HCT116 (cell line): ENCODE results near the gene MRPL9.

Experiments used
- EZH2 ChIP-seq: fragments of 200-600 bp; sonication (generic); IDR thresholded peaks from 2 replicates; pipeline ENCODE4 v1.6.1; 2017; ENCODE audit warnings: antibody characterized with exemption, mixed run types
- EZH2phosphoT487 ChIP-seq: fragments of 200-600 bp; IDR thresholded peaks from 2 replicates; pipeline ENCODE4 v1.6.1; 2018; ENCODE audit warnings: antibody characterized with exemption, borderline replicate concordance
- JUND ChIP-seq: IDR thresholded peaks from 2 replicates; pipeline ENCODE4 v1.6.1; 2012
- POLR2A ChIP-seq: IDR thresholded peaks from 2 replicates; pipeline ENCODE4 v1.7.0; 2011; ENCODE audit warnings: borderline replicate concordance; ENCODE audit not compliant: insufficient read depth, insufficient read length; ENCODE audit errors: extremely low read depth
- POLR2AphosphoS5 ChIP-seq: IDR thresholded peaks from 2 replicates; pipeline ENCODE4 v1.6.1; 2011; ENCODE audit warnings: mild to moderate bottlenecking, low read depth, low read length, moderate library complexity
- SIN3A ChIP-seq: IDR thresholded peaks from 2 replicates; pipeline ENCODE4 v1.6.1; 2012; ENCODE audit warnings: low read depth
- YY1 ChIP-seq: IDR thresholded peaks from 2 replicates; pipeline ENCODE4 v1.6.1; 2011; ENCODE audit warnings: low read length, low read depth, moderate library complexity, mild to moderate bottlenecking; ENCODE audit not compliant: insufficient replicate concordance; ENCODE audit errors: extremely low read depth
- ZFX ChIP-seq: fragments of 450-650 bp; IDR thresholded peaks from 2 replicates; pipeline ENCODE4 v1.6.1; 2017
- ZNF274 ChIP-seq: fragments of 200-500 bp; sonication (Bioruptor generic); IDR thresholded peaks from 2 replicates; pipeline ENCODE4 v1.6.1; 2014; ENCODE audit warnings: mild to moderate bottlenecking, low read depth, low read length, inconsistent platforms
- TF ChIP-seq, protein P1 (sequence below), 3 experiments: fragments of 200-600 bp in 1 of 3; sonication (generic) in 1 of 3; IDR thresholded peaks in 2 of 3; conservative IDR thresholded peaks in 1 of 3; 2 replicates each; pipeline ENCODE4 v1.5.1; 2012 to 2017; ENCODE audit warnings: low read depth in 2 of 3, low read length in 2 of 3, antibody characterized with exemption in 1 of 3, borderline replicate concordance in 1 of 3, control low read depth in 1 of 3, mild to moderate bottlenecking in 1 of 3, mixed read lengths in 1 of 3, mixed run types in 1 of 3, moderate library complexity in 1 of 3; ENCODE audit not compliant: insufficient read depth in 1 of 3
- TF ChIP-seq, protein P2 (sequence below): IDR thresholded peaks from 2 replicates; pipeline ENCODE4 v1.6.1; 2012; ENCODE audit warnings: low read depth
- TF ChIP-seq, protein P3 (sequence below): IDR thresholded peaks from 2 replicates; pipeline ENCODE4 v1.6.1; 2012

DNA sequence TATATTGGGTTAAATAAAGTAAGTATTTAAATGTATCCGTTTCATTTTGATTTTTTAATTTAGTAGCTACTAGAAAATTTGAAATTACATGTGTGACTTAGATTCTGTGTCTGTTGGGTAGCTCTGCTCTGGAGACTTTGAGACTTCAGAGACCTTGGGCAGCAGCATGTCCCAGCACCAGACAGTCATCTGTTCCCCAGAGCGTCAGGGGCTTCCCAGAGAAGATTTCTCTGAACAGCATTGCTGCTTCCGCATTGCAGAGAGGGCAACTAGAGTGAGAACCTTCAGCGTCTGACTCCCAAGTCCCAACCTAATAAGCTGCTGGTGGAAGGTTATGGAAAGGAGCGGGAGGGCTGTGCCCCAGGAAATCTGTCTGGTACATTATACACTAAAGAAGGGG is 35.3 kb upstream of the MRPL9 start:
- TF ChIP-seq POLR2A: no peak
- TF ChIP-seq, protein P1, sequence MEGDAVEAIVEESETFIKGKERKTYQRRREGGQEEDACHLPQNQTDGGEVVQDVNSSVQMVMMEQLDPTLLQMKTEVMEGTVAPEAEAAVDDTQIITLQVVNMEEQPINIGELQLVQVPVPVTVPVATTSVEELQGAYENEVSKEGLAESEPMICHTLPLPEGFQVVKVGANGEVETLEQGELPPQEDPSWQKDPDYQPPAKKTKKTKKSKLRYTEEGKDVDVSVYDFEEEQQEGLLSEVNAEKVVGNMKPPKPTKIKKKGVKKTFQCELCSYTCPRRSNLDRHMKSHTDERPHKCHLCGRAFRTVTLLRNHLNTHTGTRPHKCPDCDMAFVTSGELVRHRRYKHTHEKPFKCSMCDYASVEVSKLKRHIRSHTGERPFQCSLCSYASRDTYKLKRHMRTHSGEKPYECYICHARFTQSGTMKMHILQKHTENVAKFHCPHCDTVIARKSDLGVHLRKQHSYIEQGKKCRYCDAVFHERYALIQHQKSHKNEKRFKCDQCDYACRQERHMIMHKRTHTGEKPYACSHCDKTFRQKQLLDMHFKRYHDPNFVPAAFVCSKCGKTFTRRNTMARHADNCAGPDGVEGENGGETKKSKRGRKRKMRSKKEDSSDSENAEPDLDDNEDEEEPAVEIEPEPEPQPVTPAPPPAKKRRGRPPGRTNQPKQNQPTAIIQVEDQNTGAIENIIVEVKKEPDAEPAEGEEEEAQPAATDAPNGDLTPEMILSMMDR (IDR thresholded peaks at IDR 0.05 in 2 of 3, conservative IDR thresholded peaks at IDR 0.05 in 1 of 3; ENCODE audit: borderline replicate concordance in 1 of 3, insufficient read depth in 1 of 3, low read depth in 2 of 3, low read length in 2 of 3): no peak
- TF ChIP-seq JUND: no peak
- TF ChIP-seq EZH2: no peak
- TF ChIP-seq YY1: no peak
- no peak for TF ChIP-seq SIN3A
- TF ChIP-seq POLR2AphosphoS5: no peak
- TF ChIP-seq, protein P2, sequence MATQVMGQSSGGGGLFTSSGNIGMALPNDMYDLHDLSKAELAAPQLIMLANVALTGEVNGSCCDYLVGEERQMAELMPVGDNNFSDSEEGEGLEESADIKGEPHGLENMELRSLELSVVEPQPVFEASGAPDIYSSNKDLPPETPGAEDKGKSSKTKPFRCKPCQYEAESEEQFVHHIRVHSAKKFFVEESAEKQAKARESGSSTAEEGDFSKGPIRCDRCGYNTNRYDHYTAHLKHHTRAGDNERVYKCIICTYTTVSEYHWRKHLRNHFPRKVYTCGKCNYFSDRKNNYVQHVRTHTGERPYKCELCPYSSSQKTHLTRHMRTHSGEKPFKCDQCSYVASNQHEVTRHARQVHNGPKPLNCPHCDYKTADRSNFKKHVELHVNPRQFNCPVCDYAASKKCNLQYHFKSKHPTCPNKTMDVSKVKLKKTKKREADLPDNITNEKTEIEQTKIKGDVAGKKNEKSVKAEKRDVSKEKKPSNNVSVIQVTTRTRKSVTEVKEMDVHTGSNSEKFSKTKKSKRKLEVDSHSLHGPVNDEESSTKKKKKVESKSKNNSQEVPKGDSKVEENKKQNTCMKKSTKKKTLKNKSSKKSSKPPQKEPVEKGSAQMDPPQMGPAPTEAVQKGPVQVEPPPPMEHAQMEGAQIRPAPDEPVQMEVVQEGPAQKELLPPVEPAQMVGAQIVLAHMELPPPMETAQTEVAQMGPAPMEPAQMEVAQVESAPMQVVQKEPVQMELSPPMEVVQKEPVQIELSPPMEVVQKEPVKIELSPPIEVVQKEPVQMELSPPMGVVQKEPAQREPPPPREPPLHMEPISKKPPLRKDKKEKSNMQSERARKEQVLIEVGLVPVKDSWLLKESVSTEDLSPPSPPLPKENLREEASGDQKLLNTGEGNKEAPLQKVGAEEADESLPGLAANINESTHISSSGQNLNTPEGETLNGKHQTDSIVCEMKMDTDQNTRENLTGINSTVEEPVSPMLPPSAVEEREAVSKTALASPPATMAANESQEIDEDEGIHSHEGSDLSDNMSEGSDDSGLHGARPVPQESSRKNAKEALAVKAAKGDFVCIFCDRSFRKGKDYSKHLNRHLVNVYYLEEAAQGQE: no peak
- no peak for TF ChIP-seq ZFX
- TF ChIP-seq, protein P3, sequence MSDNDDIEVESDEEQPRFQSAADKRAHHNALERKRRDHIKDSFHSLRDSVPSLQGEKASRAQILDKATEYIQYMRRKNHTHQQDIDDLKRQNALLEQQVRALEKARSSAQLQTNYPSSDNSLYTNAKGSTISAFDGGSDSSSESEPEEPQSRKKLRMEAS: no peak
- no peak for TF ChIP-seq ZNF274
- TF ChIP-seq EZH2phosphoT487: no peak
